GM06990 (cell line): ENCODE data around the gene CLPTM1.

ENCODE experiments used
- DNase-seq: peaks from one replicate; pipeline ENCODE4 v3.0.0-alpha.2; 2011; ENCODE audit not compliant: insufficient read length; ENCODE audit errors: extremely low read depth
- H3K27me3 ChIP-seq: replicated peaks from 2 replicates; pipeline ENCODE4 v1.6.0; 2011; ENCODE audit warnings: low read length; ENCODE audit not compliant: control insufficient read depth, insufficient read depth
- H3K36me3 ChIP-seq: 2 replicates; pipeline ENCODE4 v1.5.1; 2011; ENCODE audit warnings: low read length; ENCODE audit not compliant: control insufficient read depth, insufficient read depth
- H3K4me3 ChIP-seq: replicated peaks from 2 replicates; pipeline ENCODE4 v1.5.1; 2011; ENCODE audit warnings: low read depth, mild to moderate bottlenecking, control low read depth, low read length
- CTCF ChIP-seq: IDR thresholded peaks from 2 replicates; pipeline ENCODE4 v1.5.1; 2011; ENCODE audit warnings: low read length, control low read depth, mild to moderate bottlenecking, inconsistent platforms; ENCODE audit not compliant: insufficient read depth, poor library complexity, severe bottlenecking

The CLPTM1 gene

GRCh38 chr19:44954649-44955504 lies at the start of gene CLPTM1:
TSS of gene CLPTM1 (plus strand) at chr19:44955380. CDS start at chr19:44955396, 16 bp downstream.
- no peaks in the 10 kb centered on the region for H3K27me3 ChIP-seq
- no peaks in the 10 kb centered on the region for H3K36me3 ChIP-seq
- peak within 1 kb of the TSS; percentile 90 for H3K4me3 ChIP-seq
- DNase-seq, result peak; percentile 94
- no peak for TF ChIP-seq CTCF

- Histone ChIP-seq H3K4me3 (no peak within 1 kb of the TSS), H3K36me3 (peaks cover 16% of the 10 kb centered on the region), H3K27me3 (no peaks in the 10 kb centered on the region; the same call in 1 of the 2 replicates)
- no peak for DNase-seq
- no peak for TF ChIP-seq CTCF
These were observed 49.6 kb upstream of the CLPTM1 start, which contains the start of gene APOE for GRCh38 chr19:44905437-44906160. TSS of gene APOE (plus strand) at chr19:44905796. CDS start at chr19:44906625, 829 bp downstream.

- no peak for DNase-seq
- H3K36me3 ChIP-seq, result peaks cover 8% of the 10 kb centered on the region
- no peaks in the 10 kb centered on the region; the same call in 1 of the 2 replicates for H3K27me3 ChIP-seq
- no peak overlapping the region for H3K4me3 ChIP-seq
- TF ChIP-seq CTCF, result no peak
These were observed 47.6 kb upstream of the CLPTM1 start for GRCh38 chr19:44907613-44908012.

- Histone ChIP-seq H3K27me3 (no peaks in the 10 kb centered on the region; the same call in 1 of the 2 replicates), H3K4me3 (no peak overlapping the region), H3K36me3 (peaks cover 3% of the 10 kb centered on the region)
- DNase-seq, result no peak
- TF ChIP-seq CTCF, result no peak
These were observed 46.9 kb upstream of the CLPTM1 start for GRCh38 chr19:44908074-44908835.

- Histone ChIP-seq H3K36me3 (peaks cover 3% of the 10 kb centered on the region), H3K27me3 (no peaks in the 10 kb centered on the region; the same call in 1 of the 2 replicates), H3K4me3 (no peak overlapping the region)
- no peak for DNase-seq
- no peak for TF ChIP-seq CTCF
These were observed 46.3 kb upstream of the CLPTM1 start for GRCh38 chr19:44908836-44909261.
